K562 (cell line): ENCODE measurements around the gene MECR. TPM values are rescaled to one million over a fixed set of nuclear protein-coding genes. Genes with fewer than 3 reads are reported as not detected.
A peak's percentile ranks its signal among the peaks of the same experiment; 100 is the strongest.

ENCODE experiments used
- ATF6 ChIP-seq: sonication (generic); formaldehyde crosslinking; IDR thresholded peaks from 2 replicates; pipeline ENCODE4 v1.4.0; 2020; ENCODE audit warnings: mild to moderate bottlenecking, missing genetic modification reagents
- BRCA1 ChIP-seq, 2 experiments: fragments of 450-650 bp in 1 of 2; sonication (generic) in 1 of 2; formaldehyde crosslinking in 1 of 2; IDR thresholded peaks; 2 replicates each; pipeline versions ENCODE4 v1.5.0 to v1.6.1; 2017 to 2020; ENCODE audit warnings: mild to moderate bottlenecking in 1 of 2, missing genetic modification reagents in 1 of 2
- CSDE1 ChIP-seq, 2 experiments: fragments of 450-650 bp; IDR thresholded peaks; 2 replicates each; pipeline ENCODE4 v1.6.1; 2016; ENCODE audit warnings: mild to moderate bottlenecking in 1 of 2
- EHMT2 ChIP-seq: fragments of 450-650 bp; IDR thresholded peaks from 2 replicates; pipeline ENCODE4 v1.6.1; 2018; ENCODE audit warnings: antibody characterized with exemption
- EP400 ChIP-seq: fragments of 450-650 bp; IDR thresholded peaks from 2 replicates; pipeline ENCODE4 v1.6.1; 2017; ENCODE audit warnings: antibody characterized with exemption, mild to moderate bottlenecking, moderate library complexity
- FOXJ2 ChIP-seq: fragments of 200-800 bp; sonication (Bioruptor generic); IDR thresholded peaks from 2 replicates; pipeline ENCODE4 v1.6.1; 2016; ENCODE audit warnings: missing genetic modification characterization, missing compliant biosample characterization
- HDAC6 ChIP-seq: IDR thresholded peaks from 2 replicates; pipeline ENCODE4 v1.6.1; 2012; ENCODE audit warnings: low read depth, mild to moderate bottlenecking, control low read depth, inconsistent platforms, low read length, moderate library complexity
- MAZ ChIP-seq, 2 experiments: fragments of 450-650 bp in 1 of 2; sonication (generic) in 1 of 2; formaldehyde crosslinking; IDR thresholded peaks in 1 of 2; conservative IDR thresholded peaks in 1 of 2; 2 replicates each; pipeline versions ENCODE4 v1.4.0 to v1.5.0; 2020; ENCODE audit warnings: mild to moderate bottlenecking in 1 of 2, missing genetic modification reagents in 1 of 2
- NFE2 ChIP-seq: IDR thresholded peaks from 2 replicates; pipeline ENCODE4 v1.6.1; 2014; ENCODE audit warnings: antibody characterized with exemption, low read depth
- RBM34 ChIP-seq: fragments of 200-400 bp; formaldehyde crosslinking; IDR thresholded peaks from 2 replicates; pipeline ENCODE4 v1.6.1; 2018; ENCODE audit warnings: low read length, borderline replicate concordance; ENCODE audit not compliant: insufficient read depth
- SRSF1 ChIP-seq: fragments of 200-400 bp; formaldehyde crosslinking; IDR thresholded peaks from 2 replicates; pipeline ENCODE4 v1.6.1; 2017; ENCODE audit warnings: mild to moderate bottlenecking, low read depth, low read length, moderate library complexity
- SRSF7 ChIP-seq: fragments of 200-400 bp; formaldehyde crosslinking; optimal IDR thresholded peaks from 2 replicates; pipeline ENCODE3; 2017; ENCODE audit warnings: mild to moderate bottlenecking, low read depth, low read length
- ZFP30 ChIP-seq: fragments of 250-450 bp; sonication (Bioruptor Pico); IDR thresholded peaks from 2 replicates; pipeline ENCODE4 v1.8.0; 2022; ENCODE audit warnings: moderate library complexity, mild to moderate bottlenecking, inconsistent platforms, borderline replicate concordance
- ZNF140 ChIP-seq: fragments of 250-450 bp; sonication (Bioruptor Pico); IDR thresholded peaks from 2 replicates; pipeline ENCODE4 v1.8.0; 2021; ENCODE audit warnings: moderate library complexity, mild to moderate bottlenecking, inconsistent platforms
- ZNF316 ChIP-seq: fragments of 450-650 bp; IDR thresholded peaks from 2 replicates; pipeline ENCODE4 v1.6.1; 2016
- ZNF75A ChIP-seq: fragments of 450-650 bp; formaldehyde crosslinking; IDR thresholded peaks from 2 replicates; pipeline ENCODE4 v1.4.0; 2020; ENCODE audit warnings: mild to moderate bottlenecking
- polyA plus RNA-seq, 8 experiments: library from polyadenylated mRNA; depleted of rRNA in 4 of 8; stranded (reverse) in 5 of 8; unstranded in 3 of 8; fragments of >200 nt; fragmentation: Nextera tagmentation in 2 of 8; fragmentation: Illumina TruSeq in 1 of 8; extraction: Ambion mirVana in 2 of 8; extraction: Trizol in 1 of 8; gene quantifications; 2 replicates each; pipeline versions ENCODE4 v1.2.1 to v1.2.3, GENCODE V29; 2011 to 2014; ENCODE audit warnings: inconsistent platforms in 1 of 8, missing spikeins in 1 of 8
- total RNA-seq, 7 experiments: library from RNA; depleted of rRNA in 6 of 7; stranded (reverse); fragments of >200 nt in 6 of 7; fragmentation: Illumina TruSeq in 2 of 7; extraction: Trizol in 2 of 7; gene quantifications; 2 replicates each; pipeline versions ENCODE4 v1.2.1 to v1.2.3, GENCODE V29; 2011 to 2021; ENCODE audit warnings: low replicate concordance in 1 of 7
- TF ChIP-seq, protein P1 (sequence below): fragments of 450-650 bp; IDR thresholded peaks from 2 replicates; pipeline ENCODE4 v1.6.1; 2016; ENCODE audit warnings: borderline replicate concordance
- TF ChIP-seq, protein P2 (sequence below), 2 experiments: fragments of 200-800 bp in 1 of 2; sonication (Bioruptor generic) in 1 of 2; sonication (generic) in 1 of 2; formaldehyde crosslinking in 1 of 2; IDR thresholded peaks in 1 of 2; conservative IDR thresholded peaks in 1 of 2; 2 replicates each; pipeline versions ENCODE4 v1.5.0 to v1.6.1; 2016 to 2020; ENCODE audit warnings: missing compliant biosample characterization in 1 of 2, missing genetic modification characterization in 1 of 2, missing genetic modification reagents in 1 of 2

Gene MECR
- total and polyA plus RNA-seq, 9 of the 15 experiments (the other 6 are each of a cell fraction or from before 2014, with no cell fraction given), result 10.4 to 58.6 (median 42.9) TPM

DNA sequence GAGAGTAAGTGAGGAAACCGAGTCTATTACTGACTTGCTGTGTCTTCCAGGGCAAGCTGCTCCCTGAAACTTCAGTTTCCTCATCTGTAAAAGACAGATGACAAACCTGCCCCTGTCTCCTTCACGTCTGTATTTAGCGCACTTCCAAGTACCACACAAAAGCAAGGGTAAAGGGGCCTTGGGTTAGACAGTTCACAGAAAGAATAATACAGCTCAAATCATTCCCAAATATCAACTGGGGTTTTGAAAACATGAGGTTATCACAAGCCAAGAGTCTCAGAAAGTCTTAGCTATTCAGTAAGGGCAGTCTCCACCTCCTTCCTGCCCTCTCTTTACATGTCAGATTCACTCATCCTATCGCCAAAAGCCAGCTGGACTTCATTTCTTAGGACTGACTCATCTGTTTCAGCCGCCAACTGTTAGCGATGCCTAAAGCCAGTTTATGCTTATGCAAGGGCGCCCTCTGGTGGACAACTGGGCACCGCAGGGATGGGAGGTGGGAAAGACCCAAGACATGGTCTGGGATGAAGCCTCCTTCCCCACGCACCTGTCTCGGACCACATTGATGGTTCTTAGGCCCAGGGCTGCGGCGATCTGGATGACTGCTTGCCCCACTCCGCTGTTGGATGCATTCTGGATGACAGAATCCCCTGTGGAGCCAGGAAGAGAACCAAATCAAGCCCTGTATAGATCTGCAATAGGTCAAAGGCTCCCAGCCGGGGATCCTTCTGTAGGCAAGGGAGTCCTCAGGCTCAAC lies 28.0 kb downstream of the MECR start (continued):
- no peak for TF ChIP-seq ATF6 (CRISPR knock-in tag)
- TF ChIP-seq ZFP30 (CRISPR knock-in tag), result no peak
- TF ChIP-seq BRCA1 (IDR thresholded peaks at IDR 0.05), result no peak
- TF ChIP-seq BRCA1 (CRISPR knock-in tag; IDR thresholded peaks at IDR 0.05), result no peak
- TF ChIP-seq RBM34, result no peak
- TF ChIP-seq CSDE1 (IDR thresholded peaks at IDR 0.05), result no peak
- TF ChIP-seq NFE2, result peak; percentile 87
- TF ChIP-seq, protein P1, sequence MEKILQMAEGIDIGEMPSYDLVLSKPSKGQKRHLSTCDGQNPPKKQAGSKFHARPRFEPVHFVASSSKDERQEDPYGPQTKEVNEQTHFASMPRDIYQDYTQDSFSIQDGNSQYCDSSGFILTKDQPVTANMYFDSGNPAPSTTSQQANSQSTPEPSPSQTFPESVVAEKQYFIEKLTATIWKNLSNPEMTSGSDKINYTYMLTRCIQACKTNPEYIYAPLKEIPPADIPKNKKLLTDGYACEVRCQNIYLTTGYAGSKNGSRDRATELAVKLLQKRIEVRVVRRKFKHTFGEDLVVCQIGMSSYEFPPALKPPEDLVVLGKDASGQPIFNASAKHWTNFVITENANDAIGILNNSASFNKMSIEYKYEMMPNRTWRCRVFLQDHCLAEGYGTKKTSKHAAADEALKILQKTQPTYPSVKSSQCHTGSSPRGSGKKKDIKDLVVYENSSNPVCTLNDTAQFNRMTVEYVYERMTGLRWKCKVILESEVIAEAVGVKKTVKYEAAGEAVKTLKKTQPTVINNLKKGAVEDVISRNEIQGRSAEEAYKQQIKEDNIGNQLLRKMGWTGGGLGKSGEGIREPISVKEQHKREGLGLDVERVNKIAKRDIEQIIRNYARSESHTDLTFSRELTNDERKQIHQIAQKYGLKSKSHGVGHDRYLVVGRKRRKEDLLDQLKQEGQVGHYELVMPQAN, result 0 out of 2 replicates have a peak, but pooled peaks have one; percentile 37
- peak; percentile 82 for TF ChIP-seq EP400
- TF ChIP-seq SRSF7, result no peak
- no peak for TF ChIP-seq SRSF1
- TF ChIP-seq ZNF316, result peak; percentile 90
- TF ChIP-seq MAZ (CRISPR knock-in tag; conservative IDR thresholded peaks at IDR 0.05 in 1 of 2, IDR thresholded peaks at IDR 0.05 in 1 of 2), result peak; percentile 51 to 65; a peak in 3 of 4 replicates
- TF ChIP-seq ZNF75A (CRISPR knock-in tag), result no peak
- TF ChIP-seq EHMT2, result no peak
- TF ChIP-seq FOXJ2 (tag), result no peak
- TF ChIP-seq ZNF140 (CRISPR knock-in tag), result no peak
- no peak for TF ChIP-seq HDAC6
- TF ChIP-seq, protein P2, sequence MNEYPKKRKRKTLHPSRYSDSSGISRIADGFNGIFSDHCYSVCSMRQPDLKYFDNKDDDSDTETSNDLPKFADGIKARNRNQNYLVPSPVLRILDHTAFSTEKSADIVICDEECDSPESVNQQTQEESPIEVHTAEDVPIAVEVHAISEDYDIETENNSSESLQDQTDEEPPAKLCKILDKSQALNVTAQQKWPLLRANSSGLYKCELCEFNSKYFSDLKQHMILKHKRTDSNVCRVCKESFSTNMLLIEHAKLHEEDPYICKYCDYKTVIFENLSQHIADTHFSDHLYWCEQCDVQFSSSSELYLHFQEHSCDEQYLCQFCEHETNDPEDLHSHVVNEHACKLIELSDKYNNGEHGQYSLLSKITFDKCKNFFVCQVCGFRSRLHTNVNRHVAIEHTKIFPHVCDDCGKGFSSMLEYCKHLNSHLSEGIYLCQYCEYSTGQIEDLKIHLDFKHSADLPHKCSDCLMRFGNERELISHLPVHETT (CRISPR knock-in tag; conservative IDR thresholded peaks at IDR 0.05 in 1 of 2, IDR thresholded peaks at IDR 0.05 in 1 of 2), result 0 out of 4 replicates have a peak, but pooled peaks of 1 of the 2 experiments have one; percentile 69
